Spleen (tissue), 11 donors: ENCODE results near the gene WNT9B. TPM values are rescaled to one million over a fixed set of nuclear protein-coding genes. Genes with fewer than 3 reads are reported as not detected.

ENCODE experiments used
- DNase-seq: peaks from one replicate; pipeline ENCODE4 v3.0.0-alpha.2; 2020
- H3K27ac ChIP-seq, 8 donors: fragments of 200-600 bp; sonication (generic) in 7 of 8; 1 replicate in 4 of 8; 2 replicates in 4 of 8; pipeline versions ENCODE4 v1.5.0 to v1.8.0; 2016 to 2021; ENCODE audit warnings: inconsistent platforms in 4 of 8, mild to moderate bottlenecking in 4 of 8, moderate library complexity in 1 of 8
- H3K27me3 ChIP-seq, 7 donors: fragments of 200-600 bp; sonication (generic) in 6 of 7; replicated peaks in 1 of 7; 1 replicate in 4 of 7; 2 replicates in 3 of 7; pipeline versions ENCODE4 v1.5.0 to v1.8.0; 2016 to 2021; ENCODE audit warnings: inconsistent platforms in 3 of 7, mild to moderate bottlenecking in 1 of 7
- H3K36me3 ChIP-seq, 6 donors: fragments of 200-600 bp; sonication (generic) in 5 of 6; 1 replicate in 4 of 6; 2 replicates in 2 of 6; pipeline versions ENCODE4 v1.5.0 to v1.8.0; 2016 to 2021; ENCODE audit warnings: inconsistent platforms in 2 of 6
- H3K4me1 ChIP-seq, 6 donors: fragments of 200-600 bp; sonication (generic) in 5 of 6; 1 replicate in 3 of 6; 2 replicates in 3 of 6; pipeline versions ENCODE4 v1.5.0 to v1.8.0; 2016 to 2021; ENCODE audit warnings: inconsistent platforms in 3 of 6
- H3K4me3 ChIP-seq, 8 donors: fragments of 200-600 bp; sonication (generic) in 7 of 8; 1 replicate in 4 of 8; 2 replicates in 4 of 8; pipeline versions ENCODE4 v1.5.0 to v1.8.0; 2016 to 2021; ENCODE audit warnings: inconsistent platforms in 4 of 8, mild to moderate bottlenecking in 4 of 8, moderate library complexity in 2 of 8
- H3K9me3 ChIP-seq, 8 donors: fragments of 200-600 bp; sonication (generic) in 7 of 8; 1 replicate in 4 of 8; 2 replicates in 4 of 8; pipeline versions ENCODE4 v1.5.0 to v1.8.0; 2016 to 2021; ENCODE audit warnings: inconsistent platforms in 4 of 8
- CTCF ChIP-seq, 11 experiments: fragments of 200-600 bp in 7 of 11; fragments of 450-650 bp in 4 of 11; sonication (generic) in 4 of 11; IDR thresholded peaks in 8 of 11; conservative IDR thresholded peaks in 3 of 11; 1 replicate in 7 of 11; 2 replicates in 4 of 11; pipeline versions ENCODE4 v1.4.0 to v1.8.0; 2016 to 2021; ENCODE audit warnings: antibody characterized with exemption in 11 of 11, inconsistent platforms in 4 of 11, mild to moderate bottlenecking in 1 of 11
- POLR2A ChIP-seq, 3 donors: fragments of 450-650 bp; IDR thresholded peaks; one replicate each; pipeline ENCODE4 v1.5.1; 2017; ENCODE audit warnings: antibody characterized with exemption in 3 of 3, mild to moderate bottlenecking in 1 of 3
- POLR2AphosphoS5 ChIP-seq, 3 donors: sonication (generic); formaldehyde crosslinking; IDR thresholded peaks; one replicate each; pipeline ENCODE4 v1.5.1; 2017; ENCODE audit warnings: antibody characterized with exemption in 3 of 3
- WGBS, 5 donors: extraction: QIAGEN DNeasy Blood & Tissue Kit in 3 of 5; methylation state at CpG; one replicate each; pipeline versions ENCODE4 v1.1.5 to v1.1.7; 2013 to 2018; 5-methylcytosine and 5-hydroxymethylcytosine counted together
- intact Hi-C: fragments of 100-400 bp; cut with DNase I; formaldehyde crosslinking; loops from one replicate; pipeline ENCODE4 v1.15.0; 2023; ENCODE audit warnings: low total_unique reads
- polyA plus RNA-seq, 3 donors: library from polyadenylated mRNA; stranded (reverse); fragments of 200-250 nt; gene quantifications; one replicate each; pipeline ENCODE4 v1.2.1, GENCODE V29; 2013
- total RNA-seq, 7 donors: library from RNA; depleted of rRNA in 3 of 7; stranded (reverse); fragments of >200 nt in 3 of 7; fragmentation: NEBNext Ultra II Directional in 4 of 7; extraction: Animal tissue kit (Norgen Biotek cat#: 25700) in 4 of 7; gene quantifications; one replicate each; pipeline versions ENCODE4 v1.1.0 to v1.2.1, GENCODE V29; 2016 to 2021
- donor health status: healthy with polysubstance abuse.
- donor health status: DM: no; HTN: no; CAD: no; lungs with moderate emphysema.
- donor health status: DM: no; HTN: no; CAD: no.
- donor health status: Bipolar disorder and iron deficiency.
- donor health status: healthy.
- donor health status: DM: no; HTN: no; CAD: no.
- donor health status: DM: yes; HTN: yes; CAD: no.

The WNT9B gene
- total and polyA plus RNA-seq, 10 donors, result 0.03 to 13.4 (median 0.69) TPM

GRCh38 chr17:46817901-46818209 is 33.5 kb upstream of the WNT9B start:
- peaks cover 14 to 100% (median 71%) of the 10 kb centered on the region in 7 donors for H3K27me3 ChIP-seq
- intact Hi-C loops, result no loop called here
- no peaks in the 10 kb centered on the region for H3K9me3 ChIP-seq
- DNase-seq, result no peak
- no peak for TF ChIP-seq CTCF (IDR thresholded peaks at IDR 0.05 in 8 of 11, conservative IDR thresholded peaks at IDR 0.05 in 3 of 11)
- TF ChIP-seq POLR2A (IDR thresholded peaks at IDR 0.05), result no peak
- TF ChIP-seq POLR2AphosphoS5 (IDR thresholded peaks at IDR 0.05), result no peak
- peaks cover 18 to 57% (median 33%) of the 10 kb centered on the region in 6 donors for H3K4me1 ChIP-seq
- 5 to 10% (median 8%) methylated on average over 5 of the region's 5 CpGs for WGBS, 5 donors
- peak overlapping the region in 1 of 8 donors; percentile 44 for H3K4me3 ChIP-seq
- no peak overlapping the region for H3K27ac ChIP-seq
- H3K36me3 ChIP-seq, result no peaks in the 10 kb centered on the region

- Histone ChIP-seq H3K27ac (no peak within 1 kb of the TSS), H3K9me3 (no peaks in the 10 kb centered on the region), H3K4me3 (peak within 1 kb of the TSS; percentile 29 to 73 (median 44)), H3K4me1 (peaks cover 18 to 57% (median 33%) of the 10 kb centered on the region in 6 donors), H3K27me3 (peaks cover 14 to 98% (median 71%) of the 10 kb centered on the region in 7 donors), H3K36me3 (no peaks in the 10 kb centered on the region)
- TF ChIP-seq POLR2A (IDR thresholded peaks at IDR 0.05), result no peak
- TF ChIP-seq POLR2AphosphoS5 (IDR thresholded peaks at IDR 0.05), result no peak
- TF ChIP-seq CTCF (IDR thresholded peaks at IDR 0.05 in 8 of 11, conservative IDR thresholded peaks at IDR 0.05 in 3 of 11), result no peak
- peak; percentile 89 for DNase-seq
- 1 to 3% (median 2%) methylated on average over 15 to 47 of the region's 47 CpGs for WGBS, 5 donors
- intact Hi-C loops, result no loop called here
Observed at GRCh38 chr17:46818316-46818928, 33.0 kb upstream of the WNT9B start, which contains the start of gene WNT3. Gene WNT3, minus strand, starts transcription at chr17:46818692. Its CDS starts 95 bp downstream, at chr17:46818597.

- Histone ChIP-seq H3K4me3 (peak overlapping the region; percentile 29 to 73 (median 44)), H3K27me3 (peaks cover 14 to 95% (median 71%) of the 10 kb centered on the region in 7 donors)
Observed at GRCh38 chr17:46818929-46819859, 32.2 kb upstream of the WNT9B start.

More at GRCh38 chr17:46818929-46819859, 32.2 kb upstream of the WNT9B start:
- peaks cover 18 to 57% (median 33%) of the 10 kb centered on the region in 6 donors for H3K4me1 ChIP-seq
- no peak for TF ChIP-seq CTCF (IDR thresholded peaks at IDR 0.05 in 8 of 11, conservative IDR thresholded peaks at IDR 0.05 in 3 of 11)
- TF ChIP-seq POLR2A (IDR thresholded peaks at IDR 0.05), result no peak
- TF ChIP-seq POLR2AphosphoS5 (IDR thresholded peaks at IDR 0.05), result no peak
- H3K27ac ChIP-seq, result no peak overlapping the region
- intact Hi-C loops, result no loop called here
- 2 to 15% (median 3%) methylated on average over 26 to 72 of the region's 72 CpGs for WGBS, 5 donors
- no peak for DNase-seq
- H3K9me3 ChIP-seq, result no peaks in the 10 kb centered on the region
- H3K36me3 ChIP-seq, result no peaks in the 10 kb centered on the region
